HG03108 (cell line): Measurements from ENCODE around the gene SLC8A3.

ENCODE experiments used
- ATAC-seq: cut with Tn5 transposase; IDR thresholded peaks from one replicate; pipeline ENCODE4 v1.9.1; 2021; ENCODE audit warnings: moderate library complexity; ENCODE audit not compliant: unreplicated experiment

The SLC8A3 gene

GRCh38 chr14:70121521-70121920 is 67.2 kb downstream of the SLC8A3 start:
- no peak for ATAC-seq

DNA sequence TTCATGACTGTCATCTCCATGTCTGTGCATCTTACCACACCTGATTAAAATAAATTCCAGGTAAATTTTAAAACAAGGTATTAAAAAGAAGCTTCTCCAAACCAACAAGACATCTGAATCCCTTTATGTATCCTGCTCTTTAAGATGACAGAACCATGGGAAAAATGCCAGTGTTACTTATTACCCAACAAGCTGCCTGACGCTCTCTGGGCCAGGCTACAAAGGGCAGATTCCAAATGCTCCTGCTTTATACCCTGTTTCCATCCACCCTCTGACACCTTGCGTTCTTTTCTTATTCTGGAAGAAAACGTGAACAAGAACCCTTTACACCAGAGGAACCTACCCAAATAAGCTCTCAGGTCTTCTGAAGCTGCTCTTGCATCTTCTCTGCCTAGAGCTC is 70.7 kb downstream of the SLC8A3 start:
- ATAC-seq: no peak

GRCh38 chr14:70116278-70116677 is 72.5 kb downstream of the SLC8A3 start:
- ATAC-seq: no peak

GRCh38 chr14:70114621-70115156 is 74.1 kb downstream of the SLC8A3 start:
- ATAC-seq: no peak

- ATAC-seq: no peak
Observed at GRCh38 chr14:70113211-70113610, 75.5 kb downstream of the SLC8A3 start.

DNA sequence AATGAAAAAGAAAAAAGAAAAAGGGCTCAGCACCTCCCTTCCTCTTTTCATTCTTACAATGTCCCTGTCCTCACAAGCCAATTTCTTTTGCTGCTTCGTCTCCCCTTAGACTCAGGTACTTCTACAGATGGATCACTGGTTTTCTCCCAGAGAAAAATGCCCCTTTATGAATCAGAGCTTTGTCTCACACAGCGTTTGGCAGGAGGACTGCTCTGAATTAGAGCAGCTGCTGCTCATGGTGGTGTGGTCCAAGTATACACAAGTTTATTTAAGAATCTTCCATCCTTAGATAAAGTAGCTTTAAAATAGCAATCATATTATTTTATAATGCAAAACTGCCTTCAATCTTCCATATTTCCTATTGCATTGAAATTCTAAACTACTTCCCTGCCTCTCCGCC is 80.3 kb downstream of the SLC8A3 start:
- ATAC-seq: no peak

GRCh38 chr14:70107309-70107708 is 81.4 kb downstream of the SLC8A3 start:
- no peak for ATAC-seq

DNA sequence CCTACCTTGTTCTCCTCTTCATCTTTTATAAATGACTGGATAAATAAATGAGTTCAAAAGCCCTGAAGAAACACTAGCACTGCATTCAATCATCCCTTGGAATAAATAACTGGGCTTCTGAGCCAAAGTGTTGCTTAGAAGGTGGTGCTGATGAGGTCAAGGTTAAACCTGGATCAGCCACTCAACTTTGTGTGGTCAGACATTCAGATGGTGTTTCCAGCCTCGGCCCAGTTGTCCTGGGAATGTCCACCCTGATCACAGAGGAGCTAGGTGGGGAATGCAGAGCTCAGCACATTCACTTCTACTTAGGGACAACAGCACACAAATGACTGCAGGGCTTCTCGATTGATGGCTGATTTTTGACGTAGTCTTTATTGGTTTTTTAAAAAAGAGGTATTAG is 88.7 kb downstream of the SLC8A3 start:
- ATAC-seq: no peak

DNA sequence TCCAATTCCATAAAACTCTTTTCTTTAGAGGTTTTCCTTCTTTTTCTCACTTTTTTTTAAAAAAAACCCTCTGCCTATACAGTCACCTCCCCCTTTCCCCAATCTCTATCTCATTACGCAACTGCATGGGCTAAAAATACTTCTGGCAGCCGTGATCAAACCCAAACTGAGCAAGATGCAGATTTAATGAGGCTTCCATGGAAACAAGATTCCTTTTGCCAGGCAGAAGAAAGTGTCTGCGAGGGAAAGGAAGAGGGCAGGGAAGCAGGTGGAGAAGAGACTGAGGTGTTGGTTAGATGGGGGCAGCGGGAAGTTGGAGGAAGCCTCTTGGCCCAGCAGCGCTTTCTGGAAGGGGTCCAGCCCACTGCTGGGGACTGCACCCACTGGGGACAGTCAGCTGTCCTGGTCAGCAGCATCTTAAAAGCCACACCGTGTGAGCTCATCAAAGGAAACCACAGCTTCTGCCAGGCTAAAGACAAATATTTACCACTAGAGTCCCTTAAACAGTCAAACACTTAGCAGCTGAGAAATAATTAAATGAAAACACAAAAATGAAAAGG is 90.4 kb downstream of the SLC8A3 start:
- ATAC-seq: no peak

DNA sequence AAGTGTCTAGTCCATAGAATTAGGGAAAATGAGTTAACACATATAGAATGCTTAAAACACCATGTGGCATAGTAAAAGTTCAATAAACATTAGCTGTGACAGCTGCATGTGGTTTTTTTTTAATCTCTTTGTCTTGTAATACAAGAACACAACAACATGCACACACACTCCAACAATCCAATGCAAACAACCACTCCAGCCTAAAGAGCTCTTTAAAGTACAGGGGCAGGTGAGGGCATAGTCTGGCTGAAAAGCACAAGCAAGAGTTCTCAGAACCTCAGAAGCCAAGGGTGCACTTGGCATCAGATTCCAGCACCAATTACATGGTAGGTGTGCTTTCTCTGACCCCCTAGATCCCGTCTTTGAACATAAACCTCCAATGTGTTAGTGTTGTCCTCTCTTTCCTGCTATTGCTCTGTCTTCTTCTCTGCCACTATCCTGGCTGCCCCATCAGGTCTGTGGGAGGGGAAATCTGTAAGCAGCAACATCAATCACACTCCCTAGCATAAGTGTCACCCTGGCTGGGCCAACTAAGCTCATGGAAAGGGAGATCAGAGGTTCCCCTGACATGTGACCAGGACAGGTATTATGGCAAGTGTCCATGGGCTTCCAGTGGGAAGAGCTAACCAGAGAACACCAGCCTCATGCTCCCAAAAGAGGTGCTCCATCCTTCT is 91.0 kb downstream of the SLC8A3 start:
- no peak for ATAC-seq

GRCh38 chr14:70096866-70097265 is 91.9 kb downstream of the SLC8A3 start:
- no peak for ATAC-seq

DNA sequence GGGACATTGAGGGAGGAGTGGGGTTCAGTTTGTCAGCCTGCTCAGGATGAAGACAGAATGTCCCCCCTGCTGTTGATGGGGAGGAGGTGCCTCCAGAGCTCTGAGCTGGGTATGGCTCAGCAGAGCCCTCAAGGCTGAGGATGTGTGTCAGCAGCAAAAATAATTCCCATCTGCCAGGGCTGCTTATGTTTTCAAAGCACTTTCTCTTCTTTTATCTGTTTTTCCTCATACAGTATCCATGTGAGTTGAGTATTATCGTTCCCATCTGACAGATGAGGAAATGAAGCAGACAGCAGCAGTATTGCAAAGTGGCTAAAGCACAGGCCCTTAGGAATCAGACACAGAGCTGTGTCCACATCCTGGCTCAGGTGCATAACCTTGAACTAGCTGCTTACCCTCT is 94.1 kb downstream of the SLC8A3 start:
- no peak for ATAC-seq

DNA sequence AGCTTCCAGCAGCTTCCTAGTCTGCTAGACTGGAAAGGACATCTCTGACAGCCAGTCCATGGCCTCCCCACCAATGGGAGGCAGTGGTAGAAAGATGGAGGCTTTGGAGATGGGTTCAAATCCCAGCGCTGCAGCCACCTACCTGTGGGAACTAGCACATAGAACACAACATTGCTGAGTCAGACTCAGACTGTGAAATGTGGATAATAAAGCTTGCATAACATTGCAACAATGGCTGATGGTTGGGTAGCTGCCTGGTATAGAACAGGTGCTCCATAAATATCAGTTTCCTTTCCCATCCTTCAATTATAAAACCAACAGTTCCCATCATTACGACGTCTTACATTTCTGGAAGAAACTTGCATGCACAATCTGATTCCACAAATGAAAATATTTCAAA is 94.6 kb downstream of the SLC8A3 start:
- ATAC-seq: no peak

DNA sequence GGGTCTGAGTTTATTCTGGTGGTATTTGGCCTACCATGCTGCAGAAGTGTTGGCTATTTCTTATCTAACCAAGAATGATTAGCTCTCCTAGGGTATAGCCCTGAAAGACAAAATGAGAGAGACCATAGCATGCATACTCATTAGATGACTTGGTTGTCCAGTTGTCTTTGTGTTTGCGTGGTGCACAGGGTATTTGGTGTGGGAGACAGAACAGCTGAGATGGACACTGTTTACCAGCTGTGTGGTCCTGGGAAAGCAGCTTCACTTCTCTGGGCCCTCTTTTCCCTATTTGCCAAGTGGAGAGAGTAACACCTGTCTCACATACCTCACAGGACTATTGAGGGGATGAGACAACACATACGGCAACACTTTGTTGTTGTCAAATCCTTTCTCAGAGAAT is 95.6 kb downstream of the SLC8A3 start:
- no peak for ATAC-seq

GRCh38 chr14:70087380-70087697 is 101.4 kb downstream of the SLC8A3 start:
- ATAC-seq: no peak

GRCh38 chr14:70086685-70087379 is 101.9 kb downstream of the SLC8A3 start:
- ATAC-seq: no peak

DNA sequence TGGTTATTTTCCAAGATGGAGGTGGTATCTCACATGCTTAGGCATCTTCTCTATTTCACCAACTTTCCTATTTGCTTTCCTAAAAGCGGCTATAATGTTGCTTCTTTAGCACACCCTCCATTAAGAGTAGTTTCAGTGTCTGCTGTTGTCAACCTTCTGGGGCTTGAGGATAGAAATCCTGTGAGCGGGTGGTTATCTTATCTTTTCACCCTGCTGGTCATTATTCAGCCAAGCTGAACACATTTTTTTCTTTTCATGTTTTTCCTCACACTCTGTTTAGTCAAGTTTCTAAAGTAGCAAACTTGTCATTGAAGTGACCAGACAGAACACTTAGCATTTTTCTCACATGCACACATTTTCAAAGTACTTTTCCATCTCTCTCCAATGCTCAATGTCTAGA is 104.5 kb downstream of the SLC8A3 start:
- no peak for ATAC-seq

GRCh38 chr14:70082394-70082793 is 106.4 kb downstream of the SLC8A3 start:
- ATAC-seq: no peak

- no peak for ATAC-seq
Observed at GRCh38 chr14:70080076-70080475, 108.7 kb downstream of the SLC8A3 start.

DNA sequence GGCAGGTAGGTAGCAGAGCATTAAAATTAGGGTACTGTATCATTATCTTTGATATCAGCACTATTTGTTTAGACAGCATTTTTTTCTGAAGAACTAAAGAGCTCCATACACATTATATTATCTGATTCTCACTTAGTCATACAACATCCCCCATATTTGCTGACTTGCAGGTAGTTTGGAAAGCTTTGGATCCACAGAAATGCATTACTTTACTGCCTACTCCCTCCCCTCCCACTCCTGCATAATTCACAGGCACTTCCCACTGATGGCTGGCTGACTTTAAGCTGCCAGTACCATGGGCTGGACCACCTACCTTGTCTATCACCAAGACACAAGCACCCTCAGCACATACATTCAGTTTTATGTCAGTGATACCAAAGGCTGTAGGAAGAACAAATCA is 110.4 kb downstream of the SLC8A3 start:
- ATAC-seq: no peak

GRCh38 chr14:70077720-70078119 is 111.0 kb downstream of the SLC8A3 start:
- no peak for ATAC-seq

DNA sequence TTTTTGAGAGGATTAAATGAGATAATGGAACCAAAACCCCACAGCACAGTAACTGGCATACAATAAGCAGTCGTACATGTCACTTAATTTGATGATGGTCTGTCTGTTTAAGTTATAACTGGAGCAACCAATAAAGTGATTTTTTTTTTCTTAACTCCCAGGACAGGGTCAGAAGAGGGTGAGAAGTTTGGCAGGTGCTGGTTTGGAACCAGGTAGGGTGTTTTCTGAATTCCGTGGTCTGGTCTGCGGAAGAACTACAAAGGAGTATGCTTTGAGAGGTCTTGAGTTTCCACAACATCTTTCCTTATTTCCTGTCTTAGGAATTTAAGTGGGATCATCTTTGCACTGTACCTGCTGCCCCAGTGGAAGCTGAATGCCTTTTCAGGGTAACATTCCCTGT is 111.7 kb downstream of the SLC8A3 start:
- no peak for ATAC-seq
